Breast epithelium (tissue), 3 donors: ENCODE data around the gene TEAD3.

Experiments used
- CTCF ChIP-seq, 3 donors: fragments of 450-650 bp; IDR thresholded peaks; one replicate each; pipeline ENCODE4 v1.5.1; 2016 to 2017; ENCODE audit warnings: antibody characterized with exemption in 3 of 3, mild to moderate bottlenecking in 3 of 3, moderate library complexity in 3 of 3
- POLR2A ChIP-seq: fragments of 450-650 bp; IDR thresholded peaks from one replicate; pipeline ENCODE4 v1.6.1; 2016; ENCODE audit warnings: antibody characterized with exemption, mild to moderate bottlenecking, moderate library complexity
- POLR2AphosphoS5 ChIP-seq, 3 donors: sonication (generic); formaldehyde crosslinking; IDR thresholded peaks; one replicate each; pipeline ENCODE4 v1.6.1; 2017; ENCODE audit warnings: antibody characterized with exemption in 3 of 3

GRCh38 chr6:35494161-35494563 is 2.7 kb downstream of the TEAD3 start:
- no peak for TF ChIP-seq CTCF (IDR thresholded peaks at IDR 0.05)
- TF ChIP-seq POLR2A, result no peak
- peak in 1 of 3 donors; percentile 23 for TF ChIP-seq POLR2AphosphoS5 (IDR thresholded peaks at IDR 0.05)
